Mucosa of stomach (tissue), 1 donor: Measurements from ENCODE around the gene KRT4.

Experiments
- H3K27me3 ChIP-seq: one replicate; pipeline ENCODE4 v1.7.0; 2013; ENCODE audit warnings: mild to moderate bottlenecking, low read length; ENCODE audit not compliant: control insufficient read depth, insufficient read depth
- H3K36me3 ChIP-seq: one replicate; pipeline ENCODE4 v1.7.0; 2013; ENCODE audit warnings: low read length; ENCODE audit not compliant: control insufficient read depth, insufficient read depth
- H3K4me1 ChIP-seq: one replicate; pipeline ENCODE4 v1.7.0; 2013; ENCODE audit warnings: mild to moderate bottlenecking, low read length; ENCODE audit not compliant: control insufficient read depth, insufficient read depth
- H3K4me3 ChIP-seq: one replicate; pipeline ENCODE4 v1.7.0; 2013; ENCODE audit warnings: low read length
- H3K9ac ChIP-seq: one replicate; pipeline ENCODE4 v1.7.0; 2013; ENCODE audit warnings: mild to moderate bottlenecking, low read length, moderate library complexity
- H3K9me3 ChIP-seq: one replicate; pipeline ENCODE4 v1.7.0; 2013; ENCODE audit warnings: mild to moderate bottlenecking, low read length, moderate library complexity; ENCODE audit not compliant: control insufficient read depth
- donor health status: Pancreatic carcinoma.

KRT4 gene

DNA sequence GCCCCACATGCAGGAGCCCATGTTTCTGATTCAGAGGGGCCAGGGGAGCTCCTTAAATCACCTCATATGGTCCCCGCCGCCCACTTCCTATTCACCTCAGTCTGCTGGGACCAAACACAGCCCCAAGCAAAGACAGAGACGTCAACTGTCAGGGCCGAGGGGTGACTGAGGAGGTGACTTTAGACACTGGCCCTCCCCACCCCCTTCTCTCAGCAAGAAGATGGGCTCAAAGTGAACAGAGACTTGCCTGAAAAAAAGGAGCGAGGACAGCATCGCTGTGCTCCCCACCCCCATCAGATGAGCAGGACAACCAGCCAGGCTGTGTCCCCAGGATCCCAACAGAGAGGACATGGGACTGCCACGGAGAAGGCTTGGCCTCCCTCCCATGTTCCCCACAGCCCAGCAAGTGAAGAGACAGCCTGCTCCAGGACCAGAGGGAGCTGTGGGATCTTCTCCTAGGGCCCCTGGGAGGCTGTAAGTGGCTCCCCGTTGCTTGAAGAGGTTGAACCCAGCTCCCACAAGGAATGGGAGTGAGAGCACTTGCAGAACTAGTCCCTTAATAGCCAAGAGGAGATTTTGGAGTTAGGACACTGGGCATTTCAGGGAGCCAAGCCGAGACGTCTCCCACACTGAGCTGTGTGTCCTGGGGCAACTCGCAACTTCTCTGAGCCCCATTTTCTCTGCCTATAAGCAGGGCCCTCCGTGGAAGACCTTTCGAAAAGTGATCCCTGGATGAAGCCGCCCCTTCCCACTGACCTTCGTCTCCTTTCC lies 21.5 kb upstream of the KRT4 start:
- H3K9ac ChIP-seq = no peak overlapping the region
- no peak overlapping the region for H3K4me3 ChIP-seq
- no peaks in the 10 kb centered on the region for H3K36me3 ChIP-seq
- no peaks in the 10 kb centered on the region for H3K9me3 ChIP-seq
- peaks cover 9% of the 10 kb centered on the region for H3K4me1 ChIP-seq
- H3K27me3 ChIP-seq = peaks cover 18% of the 10 kb centered on the region

DNA sequence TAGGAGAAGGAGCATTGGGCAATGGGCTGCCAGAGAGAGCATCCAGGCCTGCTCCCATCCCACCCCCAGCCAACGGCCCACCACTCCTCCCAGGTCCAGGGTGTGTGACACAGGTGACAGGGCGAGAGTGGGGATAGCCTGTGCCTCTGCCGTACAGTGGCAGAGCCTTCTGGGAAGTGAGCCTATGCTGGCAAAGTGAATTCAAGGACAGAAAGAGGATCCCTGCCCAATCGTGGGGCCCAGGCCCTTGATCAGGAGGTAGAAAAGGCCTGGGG lies 20.7 kb upstream of the KRT4 start:
- Histone ChIP-seq H3K4me3 (no peak overlapping the region), H3K9me3 (no peaks in the 10 kb centered on the region), H3K9ac (no peak overlapping the region), H3K27me3 (peaks cover 14% of the 10 kb centered on the region), H3K36me3 (no peaks in the 10 kb centered on the region), H3K4me1 (peaks cover 9% of the 10 kb centered on the region)

DNA sequence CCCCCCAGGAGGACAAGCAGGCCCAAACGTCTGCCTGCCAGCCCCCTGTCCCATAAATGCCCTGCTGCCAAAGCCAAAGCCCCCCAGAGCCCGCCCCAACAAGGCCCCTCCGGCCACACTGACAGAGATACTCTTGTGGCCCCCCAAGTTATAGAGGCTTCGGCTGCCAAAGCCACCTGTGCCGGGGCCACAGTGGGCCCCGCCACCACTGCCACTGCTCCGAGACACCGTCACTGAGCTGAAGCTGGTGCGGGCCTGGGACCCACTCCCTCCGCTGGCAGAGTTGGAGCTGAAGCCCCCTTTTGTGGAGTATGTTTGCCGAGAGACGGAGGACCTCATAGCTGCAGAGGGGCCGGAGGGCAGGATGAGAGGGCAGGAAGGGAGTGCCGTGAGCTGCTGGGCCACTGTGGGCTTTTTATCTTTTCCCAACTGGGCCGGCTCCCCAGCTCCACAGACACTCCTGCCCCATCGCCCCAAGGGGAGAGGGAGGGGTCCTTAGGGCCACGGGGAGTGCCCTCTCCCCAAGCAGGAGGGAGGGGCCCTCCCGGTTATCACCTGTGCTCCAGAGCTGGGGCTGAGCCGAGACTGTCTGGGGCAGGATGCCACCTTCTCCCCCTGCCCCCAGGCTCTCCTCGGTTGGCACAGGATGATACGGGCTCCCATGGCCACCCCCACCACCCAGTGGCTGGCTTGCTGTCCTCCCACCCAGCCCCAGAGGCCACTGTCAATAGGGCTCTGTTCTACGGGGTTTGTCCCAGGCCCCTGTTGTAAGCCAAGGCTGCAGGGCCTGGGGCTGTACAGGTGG lies 20.2 kb upstream of the KRT4 start, which contains the start of gene KRT79:
Gene KRT79 (minus strand): TSS at position 390 of the 805 bp plus-strand sequence. CDS start 51 bp downstream, at position 339.
- Histone ChIP-seq H3K4me1 (peaks cover 9% of the 10 kb centered on the region), H3K27me3 (peaks cover 10% of the 10 kb centered on the region), H3K9ac (no peak within 1 kb of the TSS), H3K4me3 (no peak within 1 kb of the TSS), H3K36me3 (no peaks in the 10 kb centered on the region), H3K9me3 (no peaks in the 10 kb centered on the region)

DNA sequence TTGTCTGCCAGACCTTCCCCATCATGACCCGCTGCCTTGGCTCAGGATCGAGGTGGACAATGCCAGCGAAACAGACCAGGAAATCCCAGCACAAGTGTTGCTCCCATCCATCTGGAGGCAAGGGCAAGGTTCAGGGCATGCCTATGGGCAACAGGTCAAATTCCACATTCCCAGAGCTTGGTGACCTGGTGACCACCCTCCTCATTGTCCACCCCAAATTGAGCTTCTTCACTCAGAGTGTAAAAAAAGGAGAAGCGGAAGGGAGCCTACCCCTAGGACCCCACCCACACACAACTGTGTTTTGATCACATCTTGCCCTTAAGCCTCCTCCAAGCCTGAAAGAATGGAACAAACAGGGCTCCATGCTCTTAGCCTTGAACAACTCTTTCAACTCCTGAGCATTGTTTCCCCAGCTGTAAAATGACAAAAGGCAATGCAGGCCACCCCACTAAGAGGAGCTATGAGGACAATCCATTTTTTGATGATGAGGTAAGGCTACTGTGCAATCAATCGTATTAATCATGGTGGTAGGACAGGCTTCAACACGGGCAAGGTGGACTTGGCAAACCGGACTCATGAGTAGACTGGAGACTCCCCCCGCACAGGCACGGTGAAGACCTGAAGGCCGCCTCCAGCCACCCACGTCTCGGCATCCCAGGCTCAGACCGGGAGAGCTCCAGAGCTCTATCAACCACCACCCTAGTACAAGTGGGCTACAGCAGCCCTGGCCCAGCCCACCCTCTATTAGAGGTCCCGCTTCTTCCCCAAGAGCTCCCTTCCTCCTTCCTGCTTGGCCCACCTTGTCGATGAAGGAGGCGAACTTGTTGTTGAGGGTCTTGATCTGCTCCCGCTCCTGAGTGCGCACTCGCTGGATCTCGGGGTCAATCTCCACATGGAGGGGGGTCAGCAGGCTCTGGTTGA lies 19.3 kb upstream of the KRT4 start:
- Histone ChIP-seq H3K4me3 (no peak overlapping the region), H3K9me3 (no peaks in the 10 kb centered on the region), H3K36me3 (no peaks in the 10 kb centered on the region), H3K27me3 (peaks cover 8% of the 10 kb centered on the region), H3K9ac (no peak overlapping the region), H3K4me1 (peaks cover 9% of the 10 kb centered on the region)

DNA sequence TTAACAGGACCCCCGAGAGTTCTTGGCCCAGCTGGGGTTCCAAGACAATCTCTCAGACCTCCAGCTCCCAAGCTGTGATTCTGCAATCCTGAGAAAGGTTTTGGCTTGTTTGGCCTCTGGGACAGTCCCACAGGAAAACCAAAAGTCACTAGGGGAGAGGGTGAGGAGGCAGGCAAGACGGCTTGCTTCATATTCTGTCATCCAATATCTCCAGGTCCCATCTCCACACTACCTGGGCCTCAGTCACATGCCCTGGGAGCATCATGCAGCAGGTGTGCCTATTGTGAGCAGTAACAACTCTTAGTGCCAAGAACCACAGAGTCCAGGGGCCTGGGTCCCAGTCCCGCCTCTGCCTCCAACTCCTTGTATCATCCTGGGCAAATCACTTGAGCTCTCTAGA lies 18.5 kb upstream of the KRT4 start:
- no peak overlapping the region for H3K9ac ChIP-seq
- H3K27me3 ChIP-seq = peaks cover 3% of the 10 kb centered on the region
- peaks cover 9% of the 10 kb centered on the region for H3K4me1 ChIP-seq
- H3K4me3 ChIP-seq = no peak overlapping the region
- no peaks in the 10 kb centered on the region for H3K9me3 ChIP-seq
- no peaks in the 10 kb centered on the region for H3K36me3 ChIP-seq

DNA sequence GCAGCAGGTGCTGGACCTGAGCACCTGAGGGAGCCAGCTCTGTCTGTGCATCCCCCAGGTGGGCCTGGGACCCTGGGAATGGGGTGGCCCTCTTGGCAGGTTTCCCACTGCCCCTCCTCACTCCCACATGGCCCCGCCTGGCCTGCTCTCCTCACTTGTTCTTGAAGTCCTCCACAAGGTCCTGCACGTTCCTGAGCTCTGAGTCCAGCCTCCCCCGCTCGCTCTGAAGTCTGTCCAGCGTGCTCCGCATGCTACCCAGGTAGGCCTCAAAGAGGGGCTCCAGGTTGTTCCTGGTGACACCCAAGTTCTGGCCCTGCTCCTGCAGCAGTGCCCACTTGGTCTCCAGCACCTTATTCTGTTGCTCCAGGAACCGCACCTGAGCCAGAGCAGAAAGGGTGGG lies 17.3 kb upstream of the KRT4 start:
- Histone ChIP-seq H3K9me3 (no peaks in the 10 kb centered on the region), H3K9ac (no peak overlapping the region), H3K36me3 (no peaks in the 10 kb centered on the region), H3K4me1 (peaks cover 9% of the 10 kb centered on the region), H3K4me3 (no peak overlapping the region), H3K27me3 (no peaks in the 10 kb centered on the region)

DNA sequence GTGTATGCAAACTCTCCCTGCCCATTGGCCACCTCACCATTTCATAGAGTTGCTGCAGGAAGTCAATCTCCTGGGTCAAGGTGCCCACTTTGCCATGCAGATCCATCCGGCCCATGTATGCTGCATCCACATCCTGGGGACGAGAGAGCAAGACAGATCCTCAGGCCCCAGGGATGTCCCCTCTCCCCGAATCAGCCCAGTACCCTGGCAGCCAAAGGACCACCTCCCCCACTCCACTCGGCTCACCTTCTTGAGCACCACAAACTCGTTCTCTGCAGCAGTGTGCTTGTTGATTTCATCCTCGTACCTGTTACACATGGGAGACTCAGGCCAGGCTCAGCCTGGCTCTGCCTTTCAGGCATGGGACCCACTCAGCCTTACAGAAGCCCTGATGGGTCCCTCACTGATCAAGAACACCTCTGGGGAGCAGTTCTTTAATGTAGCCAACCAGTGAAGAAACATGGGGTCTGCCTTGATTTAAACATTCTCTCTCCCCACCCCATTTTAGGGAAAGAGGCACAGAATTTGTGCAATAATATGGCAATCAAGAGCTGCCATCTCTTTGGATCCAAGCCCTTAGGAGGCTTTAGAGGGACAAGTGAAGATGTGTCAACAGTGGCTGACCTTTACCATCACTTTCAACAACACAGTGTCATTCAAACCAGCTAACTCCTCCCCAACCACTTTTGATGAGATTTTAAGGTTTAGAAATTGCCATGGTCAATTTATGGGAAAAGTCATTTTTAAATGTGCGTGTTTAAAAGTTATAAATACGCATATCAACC lies 16.3 kb upstream of the KRT4 start:
- peaks cover 9% of the 10 kb centered on the region for H3K4me1 ChIP-seq
- no peak overlapping the region for H3K4me3 ChIP-seq
- H3K9ac ChIP-seq = no peak overlapping the region
- no peaks in the 10 kb centered on the region for H3K9me3 ChIP-seq
- no peaks in the 10 kb centered on the region for H3K27me3 ChIP-seq
- H3K36me3 ChIP-seq = no peaks in the 10 kb centered on the region

DNA sequence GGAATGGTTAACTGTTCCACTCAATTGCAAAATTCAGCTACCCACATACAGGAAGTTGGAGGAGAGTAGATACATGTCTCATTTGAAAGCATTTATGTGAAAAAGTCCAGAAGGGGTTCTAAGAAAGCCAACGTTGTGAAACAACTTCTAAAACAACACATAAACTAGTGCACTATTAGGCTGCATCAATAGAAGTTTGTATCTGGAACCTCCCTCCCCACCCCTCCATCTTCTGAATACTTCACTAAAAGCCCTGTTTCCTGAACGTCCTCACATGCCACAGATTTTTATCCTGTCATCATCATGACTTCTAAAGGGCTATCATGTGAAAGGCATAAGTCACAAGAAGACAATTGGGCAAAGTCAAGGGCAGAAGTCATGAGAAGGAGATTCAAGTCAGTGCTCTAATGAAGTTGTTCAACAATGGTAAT lies 14.7 kb upstream of the KRT4 start:
- Histone ChIP-seq H3K27me3 (no peaks in the 10 kb centered on the region), H3K9me3 (no peaks in the 10 kb centered on the region), H3K36me3 (no peaks in the 10 kb centered on the region), H3K9ac (no peak overlapping the region), H3K4me1 (peaks cover 9% of the 10 kb centered on the region), H3K4me3 (no peak overlapping the region)

DNA sequence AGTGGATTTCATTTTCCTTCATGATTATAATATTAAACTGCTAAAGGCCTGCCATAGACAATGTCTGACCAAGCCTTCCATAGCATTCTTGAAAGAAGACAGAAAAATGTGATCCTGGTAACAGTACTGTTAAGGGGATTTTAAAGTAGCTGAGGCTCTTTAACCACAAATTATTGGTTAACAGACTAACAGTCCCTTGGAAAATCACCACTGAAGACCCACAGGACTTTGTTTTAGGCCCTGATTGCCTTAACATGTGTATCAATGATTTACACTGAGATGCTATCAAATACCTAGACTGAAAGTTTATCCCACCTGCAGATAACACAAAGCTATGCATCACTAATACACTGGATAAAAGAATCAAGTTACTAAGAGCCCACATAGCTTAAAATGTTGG lies 14.2 kb upstream of the KRT4 start:
- Histone ChIP-seq H3K27me3 (no peaks in the 10 kb centered on the region), H3K9me3 (no peaks in the 10 kb centered on the region), H3K4me3 (no peak overlapping the region), H3K9ac (no peak overlapping the region), H3K4me1 (peaks cover 7% of the 10 kb centered on the region), H3K36me3 (no peaks in the 10 kb centered on the region)

DNA sequence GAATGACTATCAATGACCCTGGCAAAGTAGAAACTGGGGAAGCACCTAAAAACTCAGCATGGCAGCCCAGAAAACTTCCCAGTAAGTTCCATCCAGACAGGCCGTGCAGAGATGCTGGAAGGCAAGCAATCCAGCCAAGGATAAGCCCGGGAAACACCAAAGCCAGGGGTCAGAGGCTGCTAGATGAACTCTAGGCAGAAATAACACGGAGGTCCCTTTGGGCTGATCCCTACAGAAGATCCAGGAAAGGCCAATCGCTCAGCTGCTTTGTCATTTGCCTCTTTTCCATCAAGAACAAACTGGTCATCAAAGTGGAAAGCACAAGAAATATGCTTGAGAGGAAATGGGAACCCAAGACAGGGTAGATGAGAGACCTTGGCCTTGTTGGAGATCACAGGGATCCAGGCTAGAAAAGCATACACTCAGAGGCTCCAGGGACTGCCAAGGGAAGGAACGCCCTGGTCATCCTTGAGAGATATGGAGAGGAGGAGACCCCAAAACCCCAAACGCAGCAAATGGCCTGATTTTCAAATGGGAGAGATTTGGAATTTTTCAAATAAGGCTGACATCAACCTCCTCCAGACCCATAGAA lies 13.7 kb upstream of the KRT4 start:
- no peaks in the 10 kb centered on the region for H3K9me3 ChIP-seq
- no peaks in the 10 kb centered on the region for H3K27me3 ChIP-seq
- H3K4me1 ChIP-seq = peaks cover 3% of the 10 kb centered on the region
- H3K4me3 ChIP-seq = no peak overlapping the region
- no peaks in the 10 kb centered on the region for H3K36me3 ChIP-seq
- no peak overlapping the region for H3K9ac ChIP-seq
